Gastrocnemius medialis (tissue), 4 donors: ENCODE measurements around the gene TMEM143. TPM values are rescaled to one million over a fixed set of nuclear protein-coding genes. Genes with fewer than 3 reads are reported as not detected.

Source experiments
- ATAC-seq, 2 donors: fragments of 150-250 bp; one replicate each; pipeline ENCODE4 v1.9.1; 2016
- DNase-seq, 2 donors: peaks; one replicate each; pipeline ENCODE4 v3.0.0-alpha.2; 2019
- H3K27ac ChIP-seq, 4 donors: fragments of 200-600 bp; sonication (generic); 1 replicate in 1 of 4; 2 replicates in 3 of 4; pipeline ENCODE4 v1.5.1; 2016 to 2018; ENCODE audit warnings: mild to moderate bottlenecking in 2 of 4, moderate library complexity in 1 of 4
- H3K27me3 ChIP-seq, 3 donors: fragments of 200-600 bp; sonication (generic) in 2 of 3; 1 replicate in 1 of 3; 2 replicates in 2 of 3; pipeline versions ENCODE4 v1.5.1 to v1.6.0; 2016 to 2019; ENCODE audit warnings: mild to moderate bottlenecking in 1 of 3, moderate library complexity in 1 of 3
- H3K36me3 ChIP-seq, 2 donors: fragments of 200-600 bp; sonication (generic) in 1 of 2; one replicate each; pipeline ENCODE4 v1.5.1; 2017 to 2018
- H3K4me1 ChIP-seq, 2 donors: fragments of 200-600 bp; sonication (generic) in 1 of 2; one replicate each; pipeline ENCODE4 v1.5.1; 2016 to 2017; ENCODE audit warnings: mild to moderate bottlenecking in 2 of 2
- H3K4me3 ChIP-seq, 4 donors: fragments of 200-600 bp; sonication (generic) in 3 of 4; 1 replicate in 1 of 4; 2 replicates in 3 of 4; pipeline ENCODE4 v1.5.1; 2016 to 2019; ENCODE audit warnings: mild to moderate bottlenecking in 2 of 4
- H3K9me3 ChIP-seq, 3 donors: fragments of 200-600 bp; sonication (generic) in 2 of 3; 1 replicate in 1 of 3; 2 replicates in 2 of 3; pipeline ENCODE4 v1.5.1; 2016 to 2019
- CTCF ChIP-seq, 5 experiments: fragments of 450-650 bp in 3 of 5; fragments of 200-600 bp in 2 of 5; sonication (generic) in 2 of 5; IDR thresholded peaks in 4 of 5; conservative IDR thresholded peaks in 1 of 5; 1 replicate in 4 of 5; 2 replicates in 1 of 5; pipeline ENCODE4 v1.5.1; 2016 to 2019; ENCODE audit warnings: antibody characterized with exemption in 5 of 5, mild to moderate bottlenecking in 3 of 5, moderate library complexity in 3 of 5
- POLR2A ChIP-seq, 2 donors: fragments of 450-650 bp; IDR thresholded peaks; one replicate each; pipeline ENCODE4 v1.6.1; 2017; ENCODE audit warnings: antibody characterized with exemption in 2 of 2, mild to moderate bottlenecking in 2 of 2, moderate library complexity in 2 of 2
- in situ Hi-C, 4 donors: fragments of 200-750 bp; cut with MboI; loops; one replicate each; pipeline versions ENCODE4 v1.15.0 to v1.8.0; 2017; ENCODE audit warnings: low sequenced_read_pairs in 4 of 4
- intact Hi-C: fragments of 100-400 bp; cut with DNase I; formaldehyde crosslinking; loops from one replicate; pipeline ENCODE4 v1.15.1; 2023; ENCODE audit warnings: low total_unique reads
- total RNA-seq, 4 donors: library from RNA; depleted of rRNA; stranded (reverse); fragments of >200 nt; gene quantifications; one replicate each; pipeline versions ENCODE4 v1.1.0 to v1.2.3, GENCODE V29; 2016

The TMEM143 gene
- total RNA-seq: 10 to 100 TPM; 28.8 to 42.3 (median 40.7) TPM

- Histone ChIP-seq H3K27ac (peak within 1 kb of the TSS; percentile 97 to 100 (median 99)), H3K9me3 (no peaks in the 10 kb centered on the region), H3K4me1 (peaks cover 4 to 10% of the 10 kb centered on the region in 2 donors), H3K36me3 (peaks cover 0 to 5% of the 10 kb centered on the region in 2 donors), H3K27me3 (no peaks in the 10 kb centered on the region), H3K4me3 (peak within 1 kb of the TSS; percentile 75 to 99 (median 84))
- in situ Hi-C loops: no loop called here
- TF ChIP-seq CTCF (IDR thresholded peaks at IDR 0.05 in 4 of 5, conservative IDR thresholded peaks at IDR 0.05 in 1 of 5) (no peak), POLR2A (IDR thresholded peaks at IDR 0.05) (peak in 1 of 2 donors; percentile 35)
- intact Hi-C loops: loop anchor here (1.0 to 5.0 kb wide), 5 partner anchors 27 to 107 kb away; partner anchors contain the start of genes CARD8, CYTH2 and KDELR1
- peak; percentile 98 to 99 for DNase-seq
- peak; percentile 94 to 97 for ATAC-seq
Observed at GRCh38 chr19:48363810-48364597, at the start of gene TMEM143, which contains the start of gene SYNGR4. Gene TMEM143 (minus strand): TSS chr19:48363940. CDS start chr19:48363920, 20 bp downstream. Gene SYNGR4 (plus strand): TSS chr19:48364367. CDS start chr19:48365843, 1,476 bp downstream.

DNA sequence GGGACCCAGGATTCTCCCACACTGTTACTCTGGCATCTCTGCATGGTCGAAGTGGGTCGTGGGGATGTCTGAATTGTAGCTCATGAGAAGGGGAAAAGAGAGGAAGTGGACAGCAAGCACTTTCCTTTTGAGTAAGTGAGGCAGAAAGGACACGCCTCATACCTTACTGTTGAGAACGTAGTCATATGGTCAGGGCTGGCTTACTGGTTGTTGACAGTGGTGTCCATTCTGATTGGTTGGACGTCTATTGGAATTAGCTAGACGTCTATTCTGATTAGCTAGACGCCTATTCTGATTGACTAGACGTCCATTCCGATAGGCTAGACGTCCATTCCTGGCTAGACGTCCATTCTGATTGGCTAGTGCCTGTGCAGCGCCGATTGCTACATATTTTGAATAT, 42.1 kb upstream of the TMEM143 start:
- H3K27ac ChIP-seq: no peak overlapping the region
- intact Hi-C loops: no loop called here
- DNase-seq (no peak), ATAC-seq (no peak)
- no peaks in the 10 kb centered on the region for H3K4me1 ChIP-seq
- TF ChIP-seq POLR2A (IDR thresholded peaks at IDR 0.05) (no peak), CTCF (IDR thresholded peaks at IDR 0.05 in 4 of 5, conservative IDR thresholded peaks at IDR 0.05 in 1 of 5) (no peak)
- in situ Hi-C loops: no loop called here
- H3K9me3 ChIP-seq: no peaks in the 10 kb centered on the region
- H3K4me3 ChIP-seq: no peak overlapping the region
- no peaks in the 10 kb centered on the region for H3K36me3 ChIP-seq
- peaks cover 0 to 9% (median 4%) of the 10 kb centered on the region in 3 donors for H3K27me3 ChIP-seq

- Histone ChIP-seq H3K4me3 (no peak overlapping the region), H3K9me3 (no peaks in the 10 kb centered on the region), H3K27me3 (peaks cover 0 to 9% (median 0%) of the 10 kb centered on the region in 3 donors), H3K36me3 (no peaks in the 10 kb centered on the region), H3K4me1 (no peaks in the 10 kb centered on the region), H3K27ac (no peak overlapping the region)
- DNase-seq: no peak
- intact Hi-C loops (no loop called here), in situ Hi-C loops (no loop called here)
- TF ChIP-seq CTCF (IDR thresholded peaks at IDR 0.05 in 4 of 5, conservative IDR thresholded peaks at IDR 0.05 in 1 of 5): no peak
- no peak for TF ChIP-seq POLR2A (IDR thresholded peaks at IDR 0.05)
- ATAC-seq: no peak
Observed at GRCh38 chr19:48405010-48405659, 41.4 kb upstream of the TMEM143 start.

DNA sequence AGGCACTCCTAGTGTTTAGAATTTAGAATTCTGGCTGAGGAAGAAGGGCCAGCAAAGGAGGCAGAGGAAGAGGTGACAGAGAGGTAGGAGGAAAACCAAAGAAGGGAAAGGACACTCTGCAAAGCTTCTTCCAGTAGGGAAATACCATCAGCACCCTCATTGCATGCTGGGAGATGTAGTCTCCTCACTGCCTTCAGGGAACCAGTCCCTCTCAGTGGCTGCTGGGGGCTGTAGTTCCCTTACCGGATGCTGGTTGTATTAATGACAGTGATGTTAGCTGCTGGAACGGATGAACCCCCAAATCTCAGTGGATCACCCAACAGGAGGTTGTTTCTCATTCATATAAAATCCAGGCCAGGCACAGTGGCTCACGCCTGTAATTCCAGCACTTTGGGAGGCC, 39.9 kb upstream of the TMEM143 start:
- TF ChIP-seq POLR2A (IDR thresholded peaks at IDR 0.05) (no peak), CTCF (IDR thresholded peaks at IDR 0.05 in 4 of 5, conservative IDR thresholded peaks at IDR 0.05 in 1 of 5) (no peak)
- intact Hi-C loops: no loop called here
- H3K4me1 ChIP-seq: no peaks in the 10 kb centered on the region
- no peaks in the 10 kb centered on the region for H3K9me3 ChIP-seq
- H3K27ac ChIP-seq: no peak overlapping the region
- H3K4me3 ChIP-seq: no peak overlapping the region
- H3K27me3 ChIP-seq: peaks cover 0 to 9% (median 7%) of the 10 kb centered on the region in 3 donors
- DNase-seq: peak in 1 of 2 donors; percentile 37
- in situ Hi-C loops: no loop called here
- peak; percentile 50 to 69 for ATAC-seq
- H3K36me3 ChIP-seq: no peaks in the 10 kb centered on the region
